Progenitor cell of endocrine pancreas (in vitro differentiated cells): Measurements from ENCODE around the gene LSR. TPM values are rescaled to one million over a fixed set of nuclear protein-coding genes. Genes with fewer than 3 reads are reported as not detected.
A peak's percentile ranks its signal among the peaks of the same experiment; 100 is the strongest.

ENCODE experiments used
- DNase-seq: peaks from one replicate; pipeline ENCODE4 v3.0.0; 2021; ENCODE audit warnings: low spot score; ENCODE audit not compliant: unreplicated experiment
- H3K27ac Mint-ChIP-seq: 2 replicates; pipeline ENCODE4 v1.8.0; 2021; ENCODE audit warnings: mild to moderate bottlenecking, moderate library complexity, mixed read lengths
- H3K27me3 Mint-ChIP-seq: 2 replicates; pipeline ENCODE4 v1.8.0; 2021; ENCODE audit warnings: mixed read lengths
- H3K36me3 Mint-ChIP-seq: 2 replicates; pipeline ENCODE4 v1.8.0; 2022; ENCODE audit warnings: mixed read lengths; ENCODE audit not compliant: insufficient read depth
- H3K4me1 Mint-ChIP-seq: 2 replicates; pipeline ENCODE4 v1.8.0; 2021; ENCODE audit warnings: low read depth, mixed read lengths
- H3K4me3 Mint-ChIP-seq: 2 replicates; pipeline ENCODE4 v1.8.0; 2021; ENCODE audit warnings: low read depth, mild to moderate bottlenecking, moderate library complexity, mixed read lengths
- H3K9me3 Mint-ChIP-seq: 2 replicates; pipeline ENCODE4 v1.8.0; 2021; ENCODE audit warnings: low read depth, mixed read lengths
- long read RNA-seq: library from polyadenylated mRNA; unstranded; transcript quantifications from one replicate; pipeline ENCODE4 v2.0.0, GENCODE V29; 2020
- total RNA-seq: library from RNA; stranded (reverse); gene quantifications from 2 replicates; pipeline ENCODE4 v1.2.1, GENCODE V29; 2021
- TF ChIP-seq, protein P1 (sequence below): fragments of 200-600 bp; sonication (generic); IDR thresholded peaks from one replicate; pipeline ENCODE4 v1.5.0; 2021; ENCODE audit warnings: antibody characterized with exemption, mild to moderate bottlenecking; ENCODE audit not compliant: unreplicated experiment

The LSR gene
- 123 and 132 TPM in 2 replicates for total RNA-seq
- long read RNA-seq, result 0 reads

GRCh38 chr19:35248310-35249145, at the start of gene LSR:
Gene LSR (plus strand): TSS chr19:35249002. CDS start chr19:35249023, 21 bp downstream.
- Mint-ChIP-seq H3K4me3 (peak within 1 kb of the TSS; percentile 97), H3K27me3 (no peaks in the 10 kb centered on the region), H3K4me1 (peaks cover 26% of the 10 kb centered on the region), H3K36me3 (peaks cover 12% of the 10 kb centered on the region), H3K27ac (peak within 1 kb of the TSS; percentile 100), H3K9me3 (peaks cover 8% of the 10 kb centered on the region)
- TF ChIP-seq, protein P1, sequence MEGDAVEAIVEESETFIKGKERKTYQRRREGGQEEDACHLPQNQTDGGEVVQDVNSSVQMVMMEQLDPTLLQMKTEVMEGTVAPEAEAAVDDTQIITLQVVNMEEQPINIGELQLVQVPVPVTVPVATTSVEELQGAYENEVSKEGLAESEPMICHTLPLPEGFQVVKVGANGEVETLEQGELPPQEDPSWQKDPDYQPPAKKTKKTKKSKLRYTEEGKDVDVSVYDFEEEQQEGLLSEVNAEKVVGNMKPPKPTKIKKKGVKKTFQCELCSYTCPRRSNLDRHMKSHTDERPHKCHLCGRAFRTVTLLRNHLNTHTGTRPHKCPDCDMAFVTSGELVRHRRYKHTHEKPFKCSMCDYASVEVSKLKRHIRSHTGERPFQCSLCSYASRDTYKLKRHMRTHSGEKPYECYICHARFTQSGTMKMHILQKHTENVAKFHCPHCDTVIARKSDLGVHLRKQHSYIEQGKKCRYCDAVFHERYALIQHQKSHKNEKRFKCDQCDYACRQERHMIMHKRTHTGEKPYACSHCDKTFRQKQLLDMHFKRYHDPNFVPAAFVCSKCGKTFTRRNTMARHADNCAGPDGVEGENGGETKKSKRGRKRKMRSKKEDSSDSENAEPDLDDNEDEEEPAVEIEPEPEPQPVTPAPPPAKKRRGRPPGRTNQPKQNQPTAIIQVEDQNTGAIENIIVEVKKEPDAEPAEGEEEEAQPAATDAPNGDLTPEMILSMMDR, result peak; percentile 24
- DNase-seq, result peak; percentile 85

- Mint-ChIP-seq H3K4me3 (no peak overlapping the region), H3K9me3 (no peaks in the 10 kb centered on the region), H3K27me3 (peaks cover 8% of the 10 kb centered on the region), H3K4me1 (peaks cover 12% of the 10 kb centered on the region), H3K27ac (no peak overlapping the region), H3K36me3 (no peaks in the 10 kb centered on the region)
- no peak for DNase-seq
- TF ChIP-seq, protein P1, result no peak
Observed at GRCh38 chr19:35199481-35199880, 49.3 kb upstream of the LSR start.

DNA sequence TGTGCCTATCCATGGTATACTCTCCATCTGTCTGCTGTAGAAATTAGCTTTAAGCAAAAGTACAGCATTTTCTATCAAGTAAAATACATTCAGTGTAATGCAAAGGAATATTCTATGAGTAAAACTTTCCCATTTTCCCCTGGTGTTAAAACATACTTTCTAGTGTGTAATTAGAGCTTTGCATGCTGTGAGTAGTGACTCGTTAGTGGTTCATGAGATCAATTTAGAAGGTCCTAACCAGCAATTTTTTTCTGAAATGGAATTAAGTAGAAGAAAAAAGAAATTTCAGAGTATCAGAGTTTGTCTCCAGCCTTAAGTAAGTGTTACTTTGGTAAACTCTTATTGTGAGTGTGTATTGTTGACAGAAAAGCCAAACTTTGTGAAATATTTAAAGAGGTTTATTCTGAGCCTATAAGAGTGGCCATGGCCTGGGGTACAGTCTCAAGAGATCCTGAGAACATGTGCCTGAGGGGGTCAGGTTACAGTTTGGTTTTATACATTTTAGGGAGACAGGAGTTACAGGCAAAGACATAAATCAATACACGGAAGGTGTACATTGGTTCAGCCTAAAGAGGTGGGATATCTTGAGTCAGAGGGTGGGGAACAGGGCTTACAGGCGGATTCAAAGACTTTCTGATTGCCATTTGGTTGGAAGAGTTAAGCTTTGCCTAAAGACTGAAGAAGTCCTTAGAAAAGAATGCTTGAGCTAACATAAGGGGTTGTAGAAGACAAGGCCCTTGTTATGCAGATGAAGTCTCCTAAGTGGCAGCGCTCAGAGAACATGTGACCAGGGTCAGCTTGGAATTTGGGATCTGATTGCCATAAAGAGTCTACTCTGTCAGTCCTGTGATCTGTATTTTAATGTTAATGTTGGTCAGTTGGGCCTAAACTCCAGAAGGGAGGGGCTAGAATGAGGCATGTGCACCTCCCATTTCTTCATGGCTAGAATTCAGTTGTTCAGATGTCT, 45.8 kb upstream of the LSR start:
- H3K4me1 Mint-ChIP-seq, result peaks cover 21% of the 10 kb centered on the region
- TF ChIP-seq, protein P1, result no peak
- DNase-seq, result no peak
- no peaks in the 10 kb centered on the region for H3K36me3 Mint-ChIP-seq
- H3K9me3 Mint-ChIP-seq, result no peaks in the 10 kb centered on the region
- no peak overlapping the region for H3K27ac Mint-ChIP-seq
- no peak overlapping the region for H3K4me3 Mint-ChIP-seq
- H3K27me3 Mint-ChIP-seq, result peaks cover 8% of the 10 kb centered on the region

DNA sequence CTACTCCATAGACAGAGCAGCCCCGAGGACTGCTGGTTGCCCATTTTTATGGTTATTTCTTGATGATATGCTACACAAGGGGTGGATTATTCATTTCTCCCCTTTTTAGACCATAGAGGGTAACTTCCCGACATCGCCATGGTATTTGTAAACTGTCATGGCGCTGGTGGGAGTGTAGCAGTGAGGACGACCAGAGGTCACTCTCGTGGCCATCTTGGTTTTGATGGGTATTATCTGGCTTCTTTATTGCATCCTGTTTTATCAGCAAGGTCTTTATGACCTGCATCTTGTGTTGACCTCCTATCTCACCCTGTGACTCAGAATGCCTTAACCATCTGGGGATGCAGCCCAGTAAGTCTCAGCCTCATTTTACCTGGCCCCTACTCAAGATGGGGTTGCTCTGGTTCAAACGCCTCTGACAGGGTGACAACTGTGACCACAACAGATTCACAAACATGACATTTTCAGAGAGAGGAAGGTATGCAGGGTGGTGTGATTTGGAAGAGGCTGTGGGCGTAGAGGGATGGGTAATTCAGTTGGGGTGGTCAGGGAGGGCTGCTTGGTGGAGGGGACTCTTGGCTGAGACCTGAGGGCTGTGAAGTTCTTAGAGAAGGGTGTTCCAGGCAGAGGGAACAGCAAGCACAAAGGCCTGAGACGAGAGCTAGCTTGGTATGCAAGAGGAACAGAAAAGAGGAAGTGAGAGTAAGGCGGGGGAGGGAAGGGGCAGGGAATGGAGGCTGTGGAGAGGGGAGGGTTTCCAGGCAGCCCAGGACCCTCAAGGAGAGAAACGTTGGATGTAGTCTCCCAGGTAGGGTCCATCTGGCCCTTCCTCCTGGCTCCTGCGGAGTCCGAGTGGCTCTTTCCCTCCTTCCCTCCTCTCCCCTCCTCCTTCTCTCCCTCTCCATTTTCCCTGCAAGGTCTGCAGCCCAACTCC, 43.7 kb upstream of the LSR start:
- H3K27ac Mint-ChIP-seq, result no peak overlapping the region
- TF ChIP-seq, protein P1, result no peak

More for the DNA sequence above, 43.7 kb upstream of the LSR start:
- no peaks in the 10 kb centered on the region for H3K36me3 Mint-ChIP-seq
- peaks cover 17% of the 10 kb centered on the region for H3K4me1 Mint-ChIP-seq
- no peaks in the 10 kb centered on the region for H3K9me3 Mint-ChIP-seq
- no peak overlapping the region for H3K4me3 Mint-ChIP-seq
- no peak for DNase-seq
- H3K27me3 Mint-ChIP-seq, result peaks cover 3% of the 10 kb centered on the region
